ENCODE data around the gene ATP11A.

Gene ATP11A

DNA sequence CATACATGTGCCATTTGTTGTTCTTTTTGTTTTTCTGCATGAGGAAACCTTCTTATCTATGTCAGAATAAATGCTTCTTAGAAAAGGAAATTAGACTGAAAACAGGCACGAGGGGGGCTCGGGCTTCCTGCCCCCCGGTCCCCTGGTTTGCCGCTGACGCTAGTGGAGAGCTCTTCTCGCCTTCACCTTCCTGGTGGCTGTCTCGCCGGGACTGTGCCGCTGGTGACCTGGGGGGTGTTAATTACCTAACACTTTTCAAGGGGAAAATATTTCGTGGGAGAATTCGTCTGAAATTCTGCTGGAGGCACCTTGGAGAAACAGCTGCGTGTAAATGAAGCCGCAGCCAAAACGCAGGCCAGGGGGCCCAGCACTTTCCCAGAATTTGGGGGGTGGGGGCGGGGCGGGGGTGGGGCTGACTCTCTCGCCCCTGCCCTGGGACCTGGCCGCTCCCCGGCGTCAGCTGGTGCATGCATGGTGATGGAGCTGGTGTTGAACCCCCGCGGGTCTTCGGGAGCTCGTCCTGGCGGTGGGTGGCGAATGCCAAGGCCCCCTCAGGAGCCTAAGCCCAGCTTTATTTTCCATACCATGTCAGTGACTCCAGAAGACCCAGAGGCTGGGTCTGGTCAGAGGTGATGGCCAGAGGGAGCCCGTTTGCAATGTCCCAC lies 220.9 kb downstream of the ATP11A start:
- H3K9me3 Mint-ChIP-seq: no peaks in the 10 kb centered on the region
- peaks cover 1% of the 10 kb centered on the region for H3K27me3 Mint-ChIP-seq
- no peaks in the 10 kb centered on the region for H3K4me1 Mint-ChIP-seq
- H3K36me3 Mint-ChIP-seq: no peaks in the 10 kb centered on the region
- no peak overlapping the region for H3K27ac Mint-ChIP-seq
- no peak overlapping the region for H3K4me3 Mint-ChIP-seq

DNA sequence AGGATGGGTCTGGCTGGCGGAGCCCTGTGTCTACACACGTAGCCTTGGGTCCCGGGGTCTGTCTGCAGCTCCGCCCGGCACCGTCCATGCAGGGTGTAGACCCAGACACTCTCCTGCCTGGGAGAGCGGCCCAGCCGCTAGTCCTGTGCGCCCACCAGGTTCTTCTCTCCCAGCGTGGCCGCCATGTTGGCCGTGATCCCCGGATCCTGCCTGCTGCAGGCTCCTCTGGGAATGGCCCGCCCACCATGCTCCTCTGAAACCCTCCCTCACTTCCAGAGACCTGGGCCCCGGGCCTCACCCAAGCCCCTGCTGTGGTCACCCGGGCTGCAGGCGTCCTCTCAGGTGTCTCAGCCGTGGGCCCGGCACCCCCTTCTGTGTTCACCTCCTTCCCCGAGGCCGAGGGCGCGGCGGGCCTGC lies 221.5 kb downstream of the ATP11A start:
- Mint-ChIP-seq H3K36me3 (no peaks in the 10 kb centered on the region), H3K27me3 (peaks cover 1% of the 10 kb centered on the region), H3K4me3 (no peak overlapping the region), H3K27ac (no peak overlapping the region), H3K9me3 (no peaks in the 10 kb centered on the region), H3K4me1 (no peaks in the 10 kb centered on the region)

DNA sequence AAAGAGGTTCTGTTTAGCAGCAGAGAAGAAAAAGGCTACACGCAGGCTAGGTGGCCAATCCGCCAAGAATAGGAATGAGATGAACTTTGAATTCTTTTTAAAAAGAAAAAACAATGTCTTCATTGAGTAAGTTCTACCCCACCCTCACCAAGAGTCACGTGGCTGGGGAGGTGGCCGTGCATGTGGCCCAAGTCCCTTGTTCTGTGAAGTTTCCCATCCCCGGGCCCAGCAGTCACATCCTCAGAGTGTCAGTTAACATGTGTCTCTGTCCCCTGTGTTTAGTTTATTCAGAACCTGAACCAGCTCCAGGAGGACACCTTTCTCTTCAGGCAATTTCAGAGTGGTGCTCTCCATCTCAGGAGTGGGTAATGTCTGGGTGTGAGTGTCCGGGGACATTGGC lies 222.0 kb downstream of the ATP11A start:
- no peak overlapping the region for H3K4me3 Mint-ChIP-seq
- H3K9me3 Mint-ChIP-seq: no peaks in the 10 kb centered on the region
- no peaks in the 10 kb centered on the region for H3K36me3 Mint-ChIP-seq
- no peak overlapping the region for H3K27ac Mint-ChIP-seq
- no peaks in the 10 kb centered on the region for H3K4me1 Mint-ChIP-seq
- peaks cover 1% of the 10 kb centered on the region for H3K27me3 Mint-ChIP-seq

DNA sequence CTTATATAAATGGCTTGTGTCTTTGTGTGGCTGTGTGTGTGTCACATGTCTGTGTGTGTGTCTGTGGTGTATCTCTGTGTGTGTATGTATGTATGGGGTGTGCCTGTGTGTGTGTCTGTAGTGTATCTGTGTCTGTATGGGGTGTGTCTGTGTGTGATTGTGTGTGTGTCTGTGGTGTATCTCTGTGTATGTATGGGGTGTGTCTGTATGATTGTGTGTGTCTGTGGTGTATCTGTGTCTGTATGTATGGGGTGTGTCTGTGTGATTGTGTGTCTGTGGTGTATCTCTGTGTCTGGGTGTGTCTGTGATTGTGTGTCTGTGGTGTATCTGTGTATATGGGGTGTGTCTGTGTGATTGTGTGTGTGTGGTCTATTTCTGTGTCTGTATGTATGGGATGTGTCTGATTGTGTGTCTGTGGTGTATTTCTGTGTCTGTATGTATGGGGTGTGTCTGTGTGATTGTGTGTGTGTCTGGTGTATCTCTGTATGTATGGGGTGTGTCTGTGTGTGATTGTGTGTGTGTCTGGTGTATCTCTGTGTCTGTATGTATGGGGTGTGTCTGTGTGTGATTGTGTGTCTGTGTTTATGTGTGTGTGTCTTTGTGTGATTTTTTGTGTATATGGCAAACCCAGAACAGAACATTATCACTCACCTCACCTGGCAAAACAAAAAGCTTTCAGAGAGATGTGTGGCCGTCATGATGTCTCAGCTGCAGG lies 223.0 kb downstream of the ATP11A start:
- Mint-ChIP-seq H3K9me3 (no peaks in the 10 kb centered on the region), H3K27ac (no peak overlapping the region), H3K4me3 (no peak overlapping the region), H3K4me1 (no peaks in the 10 kb centered on the region), H3K27me3 (peaks cover 1% of the 10 kb centered on the region), H3K36me3 (no peaks in the 10 kb centered on the region)

DNA sequence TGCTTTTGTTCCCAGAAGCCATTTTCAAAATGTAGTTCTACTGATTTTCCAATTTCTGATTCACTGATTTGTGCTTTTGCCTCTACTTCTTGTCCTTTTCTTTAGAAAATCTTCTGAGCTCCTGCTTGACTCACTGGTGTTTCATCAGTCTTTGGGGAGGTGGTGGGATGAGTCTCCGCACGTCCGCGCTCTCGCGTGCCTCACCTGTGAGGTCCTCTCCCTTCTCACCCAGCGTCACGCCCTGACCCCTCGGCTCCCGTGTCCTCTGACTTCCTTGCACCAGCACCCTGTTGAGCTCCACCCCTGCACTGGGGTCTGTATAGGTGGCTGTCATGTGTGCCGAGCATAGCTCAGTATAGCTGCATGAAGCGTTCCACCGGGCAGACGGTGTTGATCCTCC lies 226.5 kb downstream of the ATP11A start:
- H3K4me3 Mint-ChIP-seq: no peak overlapping the region
- H3K36me3 Mint-ChIP-seq: no peaks in the 10 kb centered on the region
- peaks cover 1% of the 10 kb centered on the region for H3K27me3 Mint-ChIP-seq
- no peaks in the 10 kb centered on the region for H3K9me3 Mint-ChIP-seq
- H3K27ac Mint-ChIP-seq: no peak overlapping the region
- H3K4me1 Mint-ChIP-seq: no peaks in the 10 kb centered on the region

DNA sequence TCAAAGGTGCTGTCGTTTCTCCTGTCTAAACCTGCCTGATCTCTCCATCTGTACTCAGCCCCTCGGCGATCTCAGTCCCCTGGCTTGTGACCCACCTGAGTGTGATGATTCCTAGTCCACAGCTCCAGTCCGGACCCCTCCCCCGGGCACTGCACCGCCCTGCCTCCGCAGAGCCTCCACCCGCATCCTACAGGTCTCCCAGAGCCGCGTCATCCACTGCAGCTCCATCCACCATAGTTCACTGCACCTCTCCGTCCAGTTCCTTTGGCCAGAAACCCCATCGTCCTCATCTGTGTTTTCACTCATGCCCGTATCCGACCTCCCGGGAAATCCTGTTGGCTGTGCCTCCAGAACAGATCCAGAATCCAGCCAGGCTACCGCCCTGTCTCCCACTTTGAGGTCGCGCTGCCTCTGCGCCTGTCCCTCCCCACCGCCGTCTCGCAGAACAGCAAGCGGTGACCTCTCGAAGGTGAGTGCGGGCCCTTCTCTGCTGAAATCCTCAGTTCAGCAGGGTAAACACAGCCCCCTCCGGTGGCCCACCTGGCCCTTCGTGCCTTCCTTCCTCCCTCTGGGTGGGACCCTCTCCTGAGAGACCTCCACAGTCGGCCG lies 227.3 kb downstream of the ATP11A start:
- H3K4me1 Mint-ChIP-seq: no peaks in the 10 kb centered on the region
- H3K27me3 Mint-ChIP-seq: peaks cover 5% of the 10 kb centered on the region
- no peaks in the 10 kb centered on the region for H3K36me3 Mint-ChIP-seq
- H3K4me3 Mint-ChIP-seq: no peak overlapping the region
- H3K27ac Mint-ChIP-seq: no peak overlapping the region
- no peaks in the 10 kb centered on the region for H3K9me3 Mint-ChIP-seq

DNA sequence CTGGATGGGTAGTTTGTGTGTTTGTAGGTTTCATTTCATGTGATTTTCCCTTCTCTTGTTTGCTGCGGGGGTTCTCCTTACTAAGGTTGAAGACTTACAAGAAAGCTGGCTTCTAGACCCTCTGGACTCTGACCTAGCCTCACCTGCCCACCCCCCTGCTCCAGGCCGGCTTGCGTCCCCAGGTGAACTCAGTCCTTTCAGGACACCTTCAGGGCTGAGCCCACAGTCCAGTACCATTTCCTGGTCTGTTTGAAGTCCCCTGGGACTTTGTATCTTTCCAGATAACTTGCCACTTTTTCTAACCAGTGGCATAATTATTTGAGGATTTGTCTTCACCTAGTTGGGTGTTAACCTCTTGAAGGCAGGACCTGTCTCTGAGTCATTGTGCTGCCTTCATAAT lies 227.9 kb downstream of the ATP11A start:
- no peak overlapping the region for H3K4me3 Mint-ChIP-seq
- H3K36me3 Mint-ChIP-seq: no peaks in the 10 kb centered on the region
- no peaks in the 10 kb centered on the region for H3K9me3 Mint-ChIP-seq
- H3K4me1 Mint-ChIP-seq: no peaks in the 10 kb centered on the region
- peaks cover 5% of the 10 kb centered on the region for H3K27me3 Mint-ChIP-seq
- H3K27ac Mint-ChIP-seq: no peak overlapping the region

DNA sequence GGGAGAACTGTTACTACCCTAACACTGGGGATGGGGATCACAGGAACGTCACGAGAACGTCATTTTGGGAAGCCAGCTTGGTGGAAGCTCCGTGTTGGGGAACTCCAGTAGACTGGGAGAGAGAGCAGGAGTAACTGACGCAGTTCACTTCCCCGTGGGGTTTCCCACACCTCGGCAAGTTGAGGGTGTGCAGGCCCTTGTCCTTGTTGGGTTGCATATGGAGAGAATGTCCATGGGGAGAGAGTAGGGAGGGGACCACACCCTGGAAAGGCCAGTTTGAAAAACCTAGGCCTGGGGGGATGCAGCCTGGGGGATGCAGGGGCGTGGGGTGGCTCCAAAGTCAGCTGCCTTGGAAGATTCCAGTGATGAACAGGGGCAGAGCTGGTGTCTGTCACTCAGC lies 228.4 kb downstream of the ATP11A start:
- H3K4me1 Mint-ChIP-seq: no peaks in the 10 kb centered on the region
- no peaks in the 10 kb centered on the region for H3K9me3 Mint-ChIP-seq
- H3K27me3 Mint-ChIP-seq: peaks cover 5% of the 10 kb centered on the region
- H3K4me3 Mint-ChIP-seq: no peak overlapping the region
- no peaks in the 10 kb centered on the region for H3K36me3 Mint-ChIP-seq
- H3K27ac Mint-ChIP-seq: no peak overlapping the region

DNA sequence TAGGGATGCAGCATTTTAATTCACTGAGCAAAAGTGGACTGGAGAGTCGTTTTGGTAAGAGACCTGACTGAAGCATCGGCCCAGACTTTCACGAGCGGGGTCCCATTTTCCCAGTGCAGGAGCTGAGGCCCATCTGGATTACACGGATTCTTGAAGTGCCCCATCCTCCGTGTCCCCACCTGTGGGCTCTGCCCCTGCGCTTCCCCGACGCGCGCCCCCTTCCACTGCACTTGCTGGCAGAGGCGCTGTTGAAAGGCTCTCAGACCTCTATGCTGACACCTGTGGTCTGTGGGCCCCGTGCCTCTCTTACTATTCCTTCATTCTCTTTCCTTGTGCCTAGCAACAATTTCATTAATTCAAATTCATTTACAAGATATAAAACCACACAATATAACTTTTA lies 228.9 kb downstream of the ATP11A start:
- H3K27ac Mint-ChIP-seq: no peak overlapping the region
- H3K36me3 Mint-ChIP-seq: no peaks in the 10 kb centered on the region
- no peaks in the 10 kb centered on the region for H3K9me3 Mint-ChIP-seq
- H3K4me3 Mint-ChIP-seq: no peak overlapping the region
- H3K4me1 Mint-ChIP-seq: no peaks in the 10 kb centered on the region
- peaks cover 5% of the 10 kb centered on the region for H3K27me3 Mint-ChIP-seq

DNA sequence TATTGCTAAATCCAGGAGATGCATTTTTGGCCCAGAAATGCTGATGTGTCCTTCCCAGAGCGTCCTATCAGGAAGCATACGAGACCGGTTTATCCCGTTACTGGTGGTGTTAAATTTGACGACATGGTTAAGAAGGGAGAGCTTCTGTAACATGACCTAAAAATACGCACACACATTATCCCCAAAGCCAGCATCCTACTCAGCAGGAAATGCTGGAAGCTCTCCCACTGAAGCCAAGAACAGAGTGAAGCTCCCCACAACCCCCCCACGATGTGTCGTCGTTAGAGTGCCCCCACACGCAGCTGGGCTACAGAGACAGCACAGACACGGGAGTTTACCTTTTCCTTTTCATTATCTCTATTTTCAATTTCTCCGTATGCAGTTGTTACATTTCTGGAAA lies 234.1 kb downstream of the ATP11A start:
- no peaks in the 10 kb centered on the region for H3K9me3 Mint-ChIP-seq
- peaks cover 16% of the 10 kb centered on the region for H3K27me3 Mint-ChIP-seq
- H3K36me3 Mint-ChIP-seq: no peaks in the 10 kb centered on the region
- H3K27ac Mint-ChIP-seq: no peak overlapping the region
- H3K4me1 Mint-ChIP-seq: peaks cover under 1% of the 10 kb centered on the region
- H3K4me3 Mint-ChIP-seq: no peak overlapping the region

DNA sequence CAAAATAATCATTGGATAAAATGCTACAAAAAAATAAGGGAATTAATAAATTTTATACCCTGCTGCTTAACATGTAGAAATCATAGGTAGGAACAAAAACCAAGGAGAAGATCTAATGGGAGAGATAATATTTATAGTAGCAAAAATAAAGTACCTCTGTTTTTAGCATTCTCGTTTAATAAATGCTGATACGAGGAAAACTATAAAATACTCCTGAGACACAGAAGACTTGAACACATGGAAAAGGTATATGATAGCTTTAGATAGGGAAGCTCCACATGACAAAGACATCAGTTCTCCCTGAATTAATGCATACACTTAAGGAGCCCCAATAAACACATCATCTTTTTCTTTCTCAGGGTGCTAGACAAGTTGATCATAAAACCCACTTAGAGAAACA lies 234.5 kb downstream of the ATP11A start:
- no peaks in the 10 kb centered on the region for H3K36me3 Mint-ChIP-seq
- no peak overlapping the region for H3K27ac Mint-ChIP-seq
- peaks cover 4% of the 10 kb centered on the region for H3K4me1 Mint-ChIP-seq
- H3K27me3 Mint-ChIP-seq: peaks cover 19% of the 10 kb centered on the region
- H3K4me3 Mint-ChIP-seq: no peak overlapping the region
- H3K9me3 Mint-ChIP-seq: no peaks in the 10 kb centered on the region

DNA sequence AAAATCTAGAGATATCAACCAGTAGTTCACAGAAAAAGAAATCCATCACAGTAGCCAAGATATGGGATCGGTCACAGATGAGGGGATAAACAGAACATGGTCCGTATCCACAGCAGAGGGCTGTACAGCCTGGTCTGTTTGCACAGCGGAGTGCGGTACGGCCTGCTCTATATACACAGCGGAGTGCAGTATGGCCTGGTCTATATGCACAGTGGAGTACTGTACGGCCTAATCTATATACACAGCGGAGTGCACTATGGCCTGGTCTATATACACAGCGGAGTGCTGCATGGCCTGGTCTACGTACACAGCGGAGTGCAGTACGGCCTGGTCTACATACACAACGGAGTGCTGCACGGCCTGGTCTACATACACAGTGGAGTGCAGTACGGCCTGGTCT lies 236.2 kb downstream of the ATP11A start:
- H3K36me3 Mint-ChIP-seq: no peaks in the 10 kb centered on the region
- H3K4me3 Mint-ChIP-seq: no peak overlapping the region
- H3K4me1 Mint-ChIP-seq: peaks cover 4% of the 10 kb centered on the region
- peaks cover 26% of the 10 kb centered on the region for H3K27me3 Mint-ChIP-seq
- H3K9me3 Mint-ChIP-seq: no peaks in the 10 kb centered on the region
- H3K27ac Mint-ChIP-seq: no peak overlapping the region

DNA sequence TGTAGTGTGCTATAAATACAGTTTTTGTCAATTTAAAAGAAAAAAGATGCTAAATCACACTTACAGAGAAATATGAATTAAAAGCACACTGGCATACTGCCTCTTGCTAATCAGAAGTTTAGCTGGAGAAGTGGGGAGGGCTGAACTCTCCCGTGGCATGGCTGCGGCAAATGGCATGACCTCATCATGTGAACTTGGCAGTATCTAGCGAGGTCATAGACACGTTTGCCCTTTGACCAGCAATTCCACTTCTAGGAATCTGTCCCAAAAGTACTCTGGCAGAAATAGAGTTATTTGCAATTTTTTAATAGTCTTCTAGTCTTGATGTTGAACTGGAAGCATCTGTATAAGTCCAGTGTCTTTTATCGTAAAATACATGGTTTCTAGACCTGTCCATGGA lies 237.2 kb downstream of the ATP11A start:
- Mint-ChIP-seq H3K27me3 (peaks cover 29% of the 10 kb centered on the region), H3K27ac (no peak overlapping the region), H3K9me3 (no peaks in the 10 kb centered on the region), H3K36me3 (no peaks in the 10 kb centered on the region), H3K4me1 (peaks cover 4% of the 10 kb centered on the region), H3K4me3 (no peak overlapping the region)

DNA sequence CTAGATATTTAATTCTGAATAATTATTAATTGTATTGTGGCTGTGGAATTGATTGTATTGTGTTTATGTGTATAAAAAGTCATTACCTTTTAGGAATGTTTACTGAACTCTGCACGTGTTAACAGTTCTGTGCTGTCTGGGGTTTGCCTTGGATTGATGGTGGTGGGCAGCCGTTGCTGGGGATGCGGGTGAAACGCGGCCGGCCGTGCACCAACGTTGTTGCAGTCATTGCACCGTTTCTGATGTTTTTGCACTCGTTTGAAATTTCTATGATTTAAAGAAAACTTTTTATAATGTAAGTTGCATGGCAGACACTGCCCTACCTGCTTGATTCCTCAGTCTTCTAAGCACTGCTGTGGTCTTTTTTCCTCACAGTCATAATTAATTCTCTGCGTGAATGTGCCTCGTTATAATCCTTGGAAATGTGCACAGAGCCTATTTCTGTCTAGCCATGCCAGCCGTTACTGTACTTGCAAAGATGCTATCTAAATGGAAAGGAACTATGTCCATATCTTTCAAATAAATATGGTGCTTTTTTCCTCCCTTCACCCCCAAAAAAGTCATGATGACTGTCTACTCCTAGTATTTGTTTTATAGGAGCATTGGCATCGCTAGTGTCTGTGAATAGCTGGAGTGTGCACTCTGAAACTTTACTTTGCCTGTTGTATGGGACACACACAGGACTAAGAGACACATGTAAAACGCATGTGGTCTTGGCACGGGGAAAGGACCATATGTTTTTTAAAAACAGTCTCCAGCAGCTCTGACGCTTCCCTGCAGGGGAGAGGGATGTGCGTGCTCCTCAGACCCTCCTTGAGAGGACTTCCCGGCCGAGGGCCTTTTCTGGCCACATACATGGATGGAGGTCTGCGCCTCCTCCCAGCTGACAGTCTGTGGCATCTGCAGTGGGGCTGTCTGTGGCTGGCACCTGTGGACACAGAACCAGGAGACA lies 238.5 kb downstream of the ATP11A start:
- Mint-ChIP-seq H3K4me1 (peaks cover 4% of the 10 kb centered on the region), H3K4me3 (no peak overlapping the region), H3K27ac (no peak overlapping the region), H3K36me3 (no peaks in the 10 kb centered on the region), H3K9me3 (no peaks in the 10 kb centered on the region), H3K27me3 (peaks cover 29% of the 10 kb centered on the region)

DNA sequence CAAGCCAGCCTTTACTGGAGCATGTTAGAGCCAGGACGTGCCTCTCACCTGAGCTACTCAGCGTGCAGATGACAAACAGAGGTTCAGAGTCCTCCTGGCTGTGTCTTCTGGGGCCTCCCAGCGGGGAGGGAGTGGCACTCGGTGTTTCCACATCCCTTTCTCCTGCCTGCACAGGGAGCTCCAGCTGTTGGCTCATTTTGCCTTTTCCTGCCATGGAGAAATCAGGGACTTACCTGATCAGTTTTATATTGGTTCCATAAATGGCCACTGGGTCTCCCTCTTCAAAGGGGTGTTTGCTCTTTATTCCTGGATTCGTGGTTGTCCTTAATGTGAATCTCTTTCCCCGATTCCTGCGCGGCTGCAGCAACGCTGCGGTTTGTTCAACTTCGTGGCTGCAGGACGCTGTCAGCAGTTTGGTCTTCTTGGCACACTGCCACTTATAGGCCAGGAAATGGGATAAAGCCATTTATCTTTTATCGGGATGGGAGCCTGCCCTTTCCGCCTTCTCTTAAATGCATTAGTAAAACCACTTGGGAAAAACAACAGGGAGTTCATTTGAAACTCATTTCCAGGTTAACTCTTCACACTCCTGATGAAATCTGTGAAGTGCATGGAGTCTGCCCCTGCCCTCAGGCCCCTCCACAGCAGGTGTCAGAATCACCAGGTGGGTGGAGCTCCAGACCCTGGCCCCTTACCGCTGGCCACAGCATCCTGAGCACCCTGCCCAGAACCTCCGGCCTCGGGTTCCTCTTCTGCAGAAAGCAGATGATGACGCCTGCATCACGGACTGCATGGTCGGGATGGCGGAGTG lies 239.3 kb downstream of the ATP11A start:
- Mint-ChIP-seq H3K4me3 (no peak overlapping the region), H3K4me1 (peaks cover 4% of the 10 kb centered on the region), H3K36me3 (no peaks in the 10 kb centered on the region), H3K9me3 (no peaks in the 10 kb centered on the region), H3K27ac (no peak overlapping the region), H3K27me3 (peaks cover 29% of the 10 kb centered on the region)
